T-helper 2 cell treated with Interferon-gamma antibody and Interleukin-4, amounts not matched to agents 100 ng/mL and 5 ng/mL, for 36 hours (primary cell): ENCODE measurements around the gene RHOF. TPM values are rescaled to one million over a fixed set of nuclear protein-coding genes. Genes with fewer than 3 reads are reported as not detected.

Experiments
- intact Hi-C: fragments of 100-400 bp; cut with micrococcal nuclease; formaldehyde crosslinking; loops from one replicate; pipeline ENCODE4 v1.15.1; 2023
- total RNA-seq: library from RNA; stranded (reverse); gene quantifications from 2 replicates; pipeline ENCODE4 v1.2.3, GENCODE V29; 2022

The RHOF gene
- total RNA-seq, 1 donor from 2014 or later = 116 TPM

- intact Hi-C loops = no loop called here
Measured at GRCh38 chr12:121820056-121820455, 26.6 kb upstream of the RHOF start.

GRCh38 chr12:121819212-121819949 is 25.9 kb upstream of the RHOF start:
- intact Hi-C loops = no loop called here

- intact Hi-C loops = no loop called here
Measured at GRCh38 chr12:121817648-121818043, 24.2 kb upstream of the RHOF start.

GRCh38 chr12:121816925-121817647 is 23.6 kb upstream of the RHOF start:
- intact Hi-C loops = no loop called here

GRCh38 chr12:121815263-121815662 is 21.8 kb upstream of the RHOF start:
- intact Hi-C loops = no loop called here

- intact Hi-C loops = no loop called here
Measured at GRCh38 chr12:121814429-121815119, 21.1 kb upstream of the RHOF start.

GRCh38 chr12:121813951-121814350 is 20.5 kb upstream of the RHOF start:
- intact Hi-C loops = loop anchor here (2.0 kb wide), 2 partner anchors 25 to 37 kb away; no protein-coding TSS in a partner anchor

GRCh38 chr12:121812921-121813896 is 19.7 kb upstream of the RHOF start:
- intact Hi-C loops = loop anchor here (1.0 to 2.0 kb wide), 4 partner anchors 11 to 36 kb away; no protein-coding TSS in a partner anchor

GRCh38 chr12:121812320-121812871 is 18.9 kb upstream of the RHOF start:
- intact Hi-C loops = loop anchor here (1.0 to 2.0 kb wide), 4 partner anchors 10 to 36 kb away; no protein-coding TSS in a partner anchor

GRCh38 chr12:121811434-121812319 is 18.2 kb upstream of the RHOF start:
- intact Hi-C loops = loop anchor here (1.0 to 2.0 kb wide), 4 partner anchors 9 to 35 kb away; no protein-coding TSS in a partner anchor

- intact Hi-C loops = no loop called here
Measured at GRCh38 chr12:121810833-121811433, 17.4 kb upstream of the RHOF start.

- intact Hi-C loops = no loop called here
Measured at GRCh38 chr12:121810234-121810817, 16.8 kb upstream of the RHOF start.

GRCh38 chr12:121809712-121810116 is 16.2 kb upstream of the RHOF start:
- intact Hi-C loops = loop anchor here (10.0 kb wide), 1 partner anchor 225 kb away; the partner anchor contains the start of gene KDM2B

- intact Hi-C loops = loop anchor here (10.0 kb wide), 1 partner anchor 224 kb away; the partner anchor contains the start of gene KDM2B
Measured at GRCh38 chr12:121808623-121809022, 15.1 kb upstream of the RHOF start.

GRCh38 chr12:121807642-121808347 is 14.3 kb upstream of the RHOF start:
- intact Hi-C loops = loop anchor here (10.0 kb wide), 1 partner anchor 223 kb away; the partner anchor contains the start of gene KDM2B

GRCh38 chr12:121806546-121807423 is 13.3 kb upstream of the RHOF start:
- intact Hi-C loops = loop anchor here (10.0 kb wide), 1 partner anchor 222 kb away; the partner anchor contains the start of gene KDM2B
